ENCODE measurements around the gene SAPCD2. TPM values are rescaled to one million over a fixed set of nuclear protein-coding genes. Genes with fewer than 3 reads are reported as not detected.

Gene SAPCD2
- 32.9 TPM in 2 replicates for total RNA-seq

DNA sequence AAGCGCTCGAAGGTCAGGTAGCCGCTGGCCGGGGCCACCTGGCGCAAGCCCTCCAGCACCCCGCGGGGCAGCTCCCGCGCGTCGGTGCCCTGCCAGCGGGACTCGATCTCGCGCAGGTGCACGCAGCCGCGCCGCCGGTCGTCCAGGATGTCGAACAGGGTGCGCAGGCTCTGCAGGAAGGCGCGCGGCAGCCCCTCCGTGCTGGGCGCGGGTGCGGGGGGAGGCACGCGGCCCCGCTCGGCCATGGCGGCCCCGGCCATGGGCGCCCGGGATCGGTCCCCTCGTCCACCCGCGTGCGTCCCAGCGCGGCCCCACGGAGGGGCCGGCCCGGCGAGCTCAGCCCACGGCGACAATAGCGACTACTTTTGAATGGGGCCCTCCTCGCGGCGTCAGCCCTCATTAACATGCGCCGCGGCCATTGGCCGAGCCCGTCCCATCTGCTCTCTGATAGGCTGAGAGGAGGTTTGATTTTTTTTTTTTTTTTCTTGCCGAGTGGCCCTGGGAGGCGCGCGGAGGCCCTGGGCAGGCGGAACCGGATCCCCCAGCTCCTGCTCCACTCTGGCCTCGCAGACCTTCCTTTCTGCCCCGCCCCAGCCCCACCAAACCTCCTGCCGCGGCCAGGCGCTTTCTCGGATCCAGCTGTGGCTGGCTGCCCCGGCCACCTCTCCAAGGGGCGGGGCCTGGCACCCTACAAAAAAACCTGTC lies at the start of gene SAPCD2:
TSS of gene SAPCD2 (minus strand) at position 357 of the 705 bp plus-strand sequence. CDS start at position 260, 97 bp downstream.
- intact Hi-C loops (cut with micrococcal nuclease), result loop anchor here (1.0 kb wide), 3 partner anchors 16 to 78 kb away; partner anchors contain the start of genes DPP7, MAN1B1 and PAXX

- intact Hi-C loops (cut with micrococcal nuclease), result loop anchor here (1.0 kb wide), 1 partner anchor 118 kb away; no protein-coding TSS in a partner anchor
Measured at GRCh38 chr9:137118092-137118603, 47.8 kb upstream of the SAPCD2 start.

DNA sequence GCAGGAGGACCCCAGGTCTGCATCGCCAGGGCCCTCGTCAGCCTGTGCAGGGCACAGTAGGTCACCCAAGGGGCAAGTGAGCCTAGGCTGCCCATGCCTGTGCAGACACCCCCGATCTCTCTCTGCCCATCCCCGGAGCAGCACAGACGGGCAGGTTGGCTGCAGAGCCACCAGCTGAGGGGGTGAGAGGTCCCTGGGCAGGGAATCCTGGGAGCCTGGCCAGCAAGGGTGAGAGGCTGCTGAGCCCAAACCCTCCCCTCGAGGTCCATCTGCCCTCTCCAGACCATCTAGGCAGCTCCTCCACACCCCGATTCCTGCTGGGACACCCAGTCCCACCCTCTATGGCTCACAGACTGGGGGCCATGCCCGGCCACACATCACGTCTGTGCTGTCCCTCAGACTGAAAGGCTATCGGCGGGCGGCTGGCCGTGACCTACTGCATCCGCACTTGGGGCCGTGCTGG lies 46.9 kb upstream of the SAPCD2 start:
- intact Hi-C loops (cut with micrococcal nuclease), result no loop called here

DNA sequence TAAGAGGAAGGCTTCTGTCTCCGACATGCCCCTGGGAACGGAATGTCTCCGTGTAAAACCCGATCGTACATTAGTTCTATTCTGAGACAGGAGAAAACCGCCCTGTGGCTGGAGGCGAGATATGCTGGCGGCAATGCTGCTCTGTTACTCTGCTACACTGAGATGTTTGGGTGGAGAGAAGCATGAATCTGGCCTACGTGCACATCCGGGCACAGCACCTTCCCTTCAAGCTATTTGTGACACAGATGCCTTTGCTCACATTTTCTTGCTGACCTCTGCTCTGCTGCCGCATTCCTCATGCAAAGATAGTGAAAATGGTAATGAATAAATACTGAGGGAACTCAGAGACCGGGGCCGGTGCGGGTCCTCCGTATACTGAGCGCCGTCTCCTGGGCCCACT lies 46.4 kb upstream of the SAPCD2 start:
- intact Hi-C loops (cut with micrococcal nuclease), result no loop called here

DNA sequence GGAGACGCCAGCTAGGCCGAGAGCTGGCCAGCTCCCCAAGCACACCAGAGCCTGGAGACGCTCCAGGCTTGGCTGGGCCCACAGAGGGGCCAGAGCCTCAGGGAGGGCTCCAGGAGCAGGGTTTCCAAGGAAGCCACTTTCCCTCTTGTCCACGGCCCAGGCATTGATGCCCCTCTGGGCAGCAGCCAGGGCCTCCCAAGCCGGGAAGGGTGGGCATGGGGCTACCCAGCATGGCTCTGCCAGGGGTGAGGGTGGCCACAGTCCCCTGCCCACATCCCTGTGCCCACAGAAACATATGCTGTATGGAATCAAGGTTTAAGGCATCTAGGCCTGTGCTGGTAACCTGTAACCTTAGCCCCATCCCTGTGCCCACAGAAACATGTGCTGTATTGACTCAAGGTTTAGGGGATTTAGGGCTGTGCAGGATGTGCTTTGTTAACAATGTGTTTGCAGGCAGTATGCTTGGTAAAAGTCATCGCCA lies 45.7 kb upstream of the SAPCD2 start:
- intact Hi-C loops (cut with micrococcal nuclease), result no loop called here

DNA sequence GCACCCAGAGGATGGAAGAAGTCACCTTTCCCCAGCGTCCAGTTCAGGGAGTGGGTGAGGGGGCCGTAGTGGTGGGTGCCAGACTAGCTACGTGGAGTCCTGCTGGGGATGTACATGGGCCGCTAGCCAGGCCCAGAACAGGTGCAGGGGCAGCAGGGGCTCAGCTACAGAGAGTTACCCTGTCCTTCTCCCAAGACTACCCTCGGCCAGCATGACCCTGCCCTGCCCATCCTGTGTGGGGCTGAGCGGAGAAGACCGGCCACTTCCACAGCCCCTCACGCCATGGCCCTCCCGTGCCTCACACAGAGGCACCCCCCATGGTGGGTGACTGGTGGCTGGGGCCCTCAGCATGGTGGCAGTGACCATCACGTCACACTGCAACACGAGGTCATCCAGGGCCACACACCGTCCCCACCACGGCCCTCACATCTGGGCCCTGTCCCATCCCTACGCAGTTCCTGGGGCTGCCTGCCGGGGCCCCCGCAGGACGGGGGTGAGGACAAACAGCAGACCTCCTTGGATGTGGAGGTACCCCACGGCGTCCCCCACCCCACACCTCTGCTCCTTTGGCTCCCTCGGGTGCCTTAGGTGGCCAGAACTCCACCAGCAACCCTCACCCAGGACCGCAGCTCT lies 45.2 kb upstream of the SAPCD2 start:
- intact Hi-C loops (cut with micrococcal nuclease), result no loop called here

DNA sequence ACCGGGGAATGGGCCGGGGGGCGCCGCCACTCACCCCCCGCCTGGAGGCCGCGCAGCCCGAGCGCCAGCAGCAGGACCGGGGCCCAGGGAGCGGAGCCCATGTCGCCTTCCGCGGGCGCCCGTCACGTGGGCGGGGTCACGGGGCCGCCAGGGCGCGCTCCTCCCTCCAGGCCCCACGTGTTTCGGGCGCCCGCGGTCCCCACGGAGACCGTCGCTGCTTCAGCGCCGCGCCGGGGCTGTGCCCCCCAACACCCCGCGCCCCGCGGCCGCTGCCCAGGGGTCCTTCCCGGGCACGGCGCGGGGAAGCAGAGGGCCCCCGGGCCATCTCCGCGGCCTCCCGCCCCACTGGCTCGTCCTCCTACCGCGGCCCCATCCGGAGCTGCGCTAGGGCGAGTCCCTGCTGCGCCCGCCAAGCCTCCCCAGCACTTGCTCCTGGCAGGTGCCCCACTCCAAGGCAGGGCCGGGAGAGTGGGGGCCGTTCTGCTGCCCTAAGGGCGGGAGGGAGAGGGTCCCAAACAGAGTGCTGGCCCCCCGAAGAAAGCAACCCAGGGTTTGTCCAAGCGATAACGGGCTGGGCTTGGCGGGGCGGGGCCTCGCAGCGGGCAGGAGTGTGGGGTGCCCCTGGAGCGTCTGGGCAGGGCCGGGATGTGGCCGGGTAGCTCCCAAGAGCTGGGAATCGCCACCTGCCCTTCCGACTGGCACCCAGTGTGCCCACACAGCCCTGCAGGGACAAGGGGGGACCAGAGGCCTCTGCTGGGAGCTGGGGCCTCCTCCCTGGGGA lies 44.4 kb upstream of the SAPCD2 start, which contains the start of gene DPP7:
TSS of gene DPP7 (minus strand) at position 121 of the 781 bp plus-strand sequence. CDS start at position 101, 20 bp downstream.
- intact Hi-C loops (cut with micrococcal nuclease), result loop anchor here (1.0 kb wide), 4 partner anchors 20 to 108 kb away; partner anchors contain the start of genes MAN1B1 and SAPCD2

GRCh38 chr9:137114220-137114612 lies 43.9 kb upstream of the SAPCD2 start:
- intact Hi-C loops (cut with micrococcal nuclease), result loop anchor here (1.0 kb wide), 4 partner anchors 19 to 109 kb away; partner anchors contain the start of genes MAN1B1 and SAPCD2

DNA sequence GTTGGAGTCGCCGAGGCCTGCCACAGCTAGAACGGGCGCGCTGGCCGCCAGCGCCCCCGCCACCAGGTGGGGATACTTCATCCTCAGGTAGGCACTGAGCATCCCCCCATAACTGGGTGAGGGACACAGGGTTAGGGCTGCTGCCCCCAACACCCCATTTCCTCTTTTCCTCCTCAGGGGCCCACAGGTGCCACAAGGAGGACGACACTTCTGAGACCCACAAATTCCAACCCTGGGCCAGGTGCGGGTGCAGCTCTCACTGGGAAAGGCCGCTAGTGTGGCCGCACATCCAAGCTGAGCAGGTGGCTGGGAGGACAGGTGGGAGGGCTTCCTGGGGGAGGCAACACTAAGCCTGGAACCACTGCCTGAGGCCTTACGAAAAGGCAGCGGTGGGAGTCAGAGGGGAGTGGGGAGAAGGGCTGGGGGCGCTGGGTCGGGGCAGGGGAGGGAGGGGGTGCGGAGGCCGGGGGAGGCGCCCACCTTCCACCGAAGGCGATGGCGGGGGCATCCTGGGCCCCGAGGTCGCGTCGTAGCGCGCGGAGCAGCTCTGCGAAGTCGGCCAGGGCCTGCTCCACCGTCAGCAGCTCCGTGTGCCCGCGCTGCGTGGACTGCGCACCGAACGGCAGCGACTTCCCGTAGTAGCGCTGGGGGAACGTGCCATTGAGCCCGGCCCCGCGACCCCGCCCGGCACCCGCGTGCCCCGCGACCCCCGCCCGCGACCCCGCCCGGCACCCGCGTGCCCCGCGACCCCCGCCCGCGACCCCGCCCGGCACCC lies 43.2 kb upstream of the SAPCD2 start:
- intact Hi-C loops (cut with micrococcal nuclease), result loop anchor here (1.0 kb wide), 4 partner anchors 18 to 110 kb away; partner anchors contain the start of genes MAN1B1 and SAPCD2

- intact Hi-C loops (cut with micrococcal nuclease), result no loop called here
Measured at GRCh38 chr9:137112564-137113384, 42.4 kb upstream of the SAPCD2 start.

DNA sequence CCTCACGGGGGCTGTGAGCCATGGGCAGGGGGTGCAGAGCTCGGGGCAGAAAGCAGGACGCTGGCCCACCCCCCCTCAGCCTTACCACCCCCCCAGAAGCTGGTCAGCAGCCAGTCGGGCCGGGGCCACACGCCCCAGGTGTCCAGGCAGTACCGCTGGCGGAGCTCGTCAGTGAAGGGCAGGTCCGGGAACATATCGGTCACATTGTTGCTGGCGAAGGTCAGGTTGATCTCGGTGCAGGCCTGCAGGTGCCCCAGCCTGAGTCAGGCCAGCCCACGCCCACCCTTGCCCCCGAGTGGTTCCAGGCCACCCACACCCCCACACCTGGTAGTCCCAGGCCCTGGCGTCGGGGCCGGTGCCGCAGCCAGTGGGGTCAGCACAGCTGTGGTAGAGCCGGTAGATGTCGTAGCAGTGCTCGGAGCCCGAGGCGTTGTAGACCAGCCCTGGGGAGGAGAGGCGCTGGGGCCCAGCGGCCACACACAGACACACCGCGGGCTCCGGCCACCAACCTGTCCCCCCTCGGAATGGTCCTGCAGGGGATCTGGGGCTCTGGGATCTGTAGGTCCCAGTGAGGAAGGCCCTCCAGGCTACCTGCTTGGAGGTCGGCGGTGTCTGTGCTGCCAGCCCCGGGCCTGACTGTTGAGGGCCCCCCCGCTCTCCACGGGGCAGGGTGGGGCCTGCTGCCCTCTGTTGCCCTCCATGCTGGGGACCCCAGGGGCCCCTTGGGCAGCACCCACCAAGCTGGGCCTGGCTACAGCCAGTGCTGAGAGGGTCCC lies 41.6 kb upstream of the SAPCD2 start:
- intact Hi-C loops (cut with micrococcal nuclease), result no loop called here

DNA sequence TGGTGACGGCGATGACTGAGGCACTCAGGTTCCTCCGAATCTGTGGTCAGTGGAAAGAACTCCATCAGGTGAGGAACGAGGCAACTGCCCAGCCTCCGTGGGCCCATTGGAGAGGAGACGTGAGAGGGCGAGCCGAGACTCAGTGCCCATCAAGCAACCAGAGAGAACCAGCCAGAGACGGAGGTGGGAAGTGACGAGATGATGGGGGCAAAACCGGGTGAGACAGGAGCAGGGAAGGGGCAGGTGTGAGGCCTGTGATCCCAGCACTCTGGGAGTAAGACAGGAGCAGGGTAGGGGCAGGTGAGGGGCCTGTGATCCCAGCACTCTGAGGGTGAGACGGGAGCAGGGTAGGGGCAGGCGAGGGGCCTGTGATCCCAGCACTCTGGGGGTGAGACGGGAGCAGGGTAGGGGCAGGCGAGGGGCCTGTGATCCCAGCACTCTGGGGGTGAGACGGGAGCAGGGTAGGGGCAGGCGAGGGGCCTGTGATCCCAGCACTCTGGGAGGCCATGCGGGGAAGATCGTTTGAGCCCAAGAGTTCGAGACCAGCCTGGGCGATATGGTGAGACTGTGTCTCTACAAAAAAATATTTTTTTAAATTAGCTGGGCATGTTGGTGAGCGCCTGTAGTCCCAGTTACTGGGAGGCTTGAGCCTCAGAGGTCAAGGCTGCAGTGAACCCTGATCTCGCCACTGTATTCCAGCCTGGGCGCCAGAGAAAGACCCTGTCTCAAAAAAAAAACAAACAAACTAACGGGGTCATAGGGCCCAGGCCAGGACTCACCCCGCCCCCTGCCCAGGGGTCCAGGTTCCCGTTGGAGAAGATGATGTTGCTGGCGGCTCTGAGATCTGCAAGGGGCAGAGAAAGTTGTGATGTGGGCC lies 40.8 kb upstream of the SAPCD2 start:
- intact Hi-C loops (cut with micrococcal nuclease), result no loop called here

GRCh38 chr9:137110147-137110910 lies 40.0 kb upstream of the SAPCD2 start:
- intact Hi-C loops (cut with micrococcal nuclease), result no loop called here

- intact Hi-C loops (cut with micrococcal nuclease), result no loop called here
Measured at GRCh38 chr9:137109250-137110146, 39.1 kb upstream of the SAPCD2 start.

DNA sequence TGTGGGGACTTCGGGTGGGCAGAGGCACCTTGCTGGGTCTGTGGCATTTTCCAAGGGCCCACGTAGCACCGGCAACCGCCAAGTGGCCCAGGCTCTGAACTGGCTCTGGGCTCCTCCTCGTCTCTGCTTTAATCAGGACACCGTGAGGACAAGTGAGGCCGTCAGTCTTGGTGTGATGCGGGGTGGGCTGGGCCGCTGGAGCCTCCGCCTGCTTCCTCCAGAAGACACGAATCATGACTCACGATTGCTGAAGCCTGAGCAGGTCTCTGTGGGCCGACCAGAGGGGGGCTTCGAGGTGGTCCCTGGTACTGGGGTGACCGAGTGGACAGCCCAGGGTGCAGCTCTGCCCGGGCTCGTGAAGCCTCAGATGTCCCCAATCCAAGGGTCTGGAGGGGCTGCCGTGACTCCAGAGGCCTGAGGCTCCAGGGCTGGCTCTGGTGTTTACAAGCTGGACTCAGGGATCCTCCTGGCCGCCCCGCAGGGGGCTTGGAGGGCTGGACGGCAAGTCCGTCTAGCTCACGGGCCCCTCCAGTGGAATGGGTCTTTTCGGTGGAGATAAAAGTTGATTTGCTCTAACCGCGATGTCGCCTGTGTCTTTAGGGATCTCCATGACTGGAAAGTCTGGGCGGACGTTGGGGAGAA lies 38.4 kb upstream of the SAPCD2 start:
- intact Hi-C loops (cut with micrococcal nuclease), result no loop called here
